Forelimb muscle (tissue), 1 donor: ENCODE measurements around the gene VANGL2. TPM values are rescaled to one million over a fixed set of nuclear protein-coding genes. Genes with fewer than 3 reads are reported as not detected.

Experiments
- DNase-seq: peaks from one replicate; pipeline ENCODE4 v3.0.0-alpha.2; 2013; ENCODE audit warnings: low read depth
- polyA plus RNA-seq: library from polyadenylated mRNA; unstranded; fragments of 120-200 nt; gene quantifications from one replicate; pipeline ENCODE4 v1.2.1, GENCODE V29; 2013; ENCODE audit not compliant: insufficient read length

The VANGL2 gene
- 8.6 TPM for polyA plus RNA-seq

GRCh38 chr1:160400223-160400645 is at the start of gene VANGL2:
Gene VANGL2, plus strand, starts transcription at chr1:160400564. Its CDS starts 15,274 bp downstream, at chr1:160415838.
- DNase-seq: no peak

- DNase-seq: no peak
Measured at GRCh38 chr1:160351629-160352028, 48.7 kb upstream of the VANGL2 start.

- no peak for DNase-seq
Measured at GRCh38 chr1:160352555-160352954, 47.8 kb upstream of the VANGL2 start.

- no peak for DNase-seq
Measured at GRCh38 chr1:160353223-160353622, 47.1 kb upstream of the VANGL2 start.

- no peak for DNase-seq
Measured at GRCh38 chr1:160354388-160354985, 45.9 kb upstream of the VANGL2 start.

- no peak for DNase-seq
Measured at GRCh38 chr1:160357286-160358002, 42.9 kb upstream of the VANGL2 start.

GRCh38 chr1:160358073-160358472 is 42.3 kb upstream of the VANGL2 start:
- DNase-seq: no peak

GRCh38 chr1:160359559-160360226 is 40.7 kb upstream of the VANGL2 start:
- DNase-seq: no peak

GRCh38 chr1:160360227-160360695 is 40.1 kb upstream of the VANGL2 start:
- DNase-seq: no peak

GRCh38 chr1:160361199-160361598 is 39.2 kb upstream of the VANGL2 start:
- DNase-seq: no peak

- no peak for DNase-seq
Measured at GRCh38 chr1:160361814-160362167, 38.6 kb upstream of the VANGL2 start.

GRCh38 chr1:160362168-160362957 is 38.0 kb upstream of the VANGL2 start:
- DNase-seq: no peak

GRCh38 chr1:160363010-160363409 is 37.4 kb upstream of the VANGL2 start:
- no peak for DNase-seq

- DNase-seq: no peak
Measured at GRCh38 chr1:160363951-160364735, 36.2 kb upstream of the VANGL2 start.

GRCh38 chr1:160365325-160365724 is 35.0 kb upstream of the VANGL2 start:
- no peak for DNase-seq

- no peak for DNase-seq
Measured at GRCh38 chr1:160366731-160367515, 33.4 kb upstream of the VANGL2 start, which contains the start of gene NHLH1. Gene NHLH1, plus strand, starts transcription at chr1:160367071. Its CDS starts 3,661 bp downstream, at chr1:160370732.

GRCh38 chr1:160367516-160367900 is 32.9 kb upstream of the VANGL2 start:
- no peak for DNase-seq

GRCh38 chr1:160367934-160368923 is 32.1 kb upstream of the VANGL2 start:
- no peak for DNase-seq

- DNase-seq: no peak
Measured at GRCh38 chr1:160369087-160369486, 31.3 kb upstream of the VANGL2 start.
